H1 (cell line): ENCODE measurements around the gene VN1R4. TPM values are rescaled to one million over a fixed set of nuclear protein-coding genes. Genes with fewer than 3 reads are reported as not detected.

ENCODE experiments used
- BACH1 ChIP-seq: IDR thresholded peaks from 2 replicates; pipeline ENCODE4 v1.6.1; 2012; ENCODE audit warnings: low read length, improper control_type of control experiment
- HDAC6 ChIP-seq: IDR thresholded peaks from one replicate; pipeline ENCODE4 v1.7.1; 2012; ENCODE audit warnings: low read depth, mild to moderate bottlenecking, inconsistent platforms, low read length, moderate library complexity
- NANOG ChIP-seq: IDR thresholded peaks from 2 replicates; pipeline ENCODE4 v1.6.1; 2011; ENCODE audit warnings: low read length, low read depth, mild to moderate bottlenecking, inconsistent platforms; ENCODE audit not compliant: insufficient read depth, poor library complexity, severe bottlenecking
- SUZ12 ChIP-seq: fragments of 200-600 bp; sonication (generic); IDR thresholded peaks from 2 replicates; pipeline ENCODE4 v1.6.1; 2012; ENCODE audit warnings: mild to moderate bottlenecking, inconsistent platforms, low read length, moderate library complexity, mixed read lengths
- TCF12 ChIP-seq: IDR thresholded peaks from 2 replicates; pipeline ENCODE4 v1.6.1; 2011; ENCODE audit warnings: low read depth, mild to moderate bottlenecking, low read length
- polyA plus RNA-seq, 7 experiments: library from polyadenylated mRNA; depleted of rRNA in 3 of 7; stranded (reverse) in 5 of 7; unstranded in 2 of 7; fragments of >200 nt in 5 of 7; fragments of 200-250 nt in 2 of 7; gene quantifications; 1 replicate in 5 of 7; 2 replicates in 1 of 7; 4 replicates in 1 of 7; pipeline versions ENCODE4 v1.2.1 to v1.2.3, GENCODE V29; 2011 to 2013; ENCODE audit warnings: missing spikeins in 2 of 7, mixed read lengths in 2 of 7
- total RNA-seq: library from RNA; stranded (reverse); fragmentation: NEBNext Ultra II Directional; extraction: Animal tissue kit (Norgen Biotek cat#: 25700); gene quantifications from 2 replicates; pipeline ENCODE4 v1.2.1, GENCODE V29; 2021
- TF ChIP-seq, protein P1 (sequence below): fragments of 300-600 bp; sonication (generic); IDR thresholded peaks from 2 replicates; pipeline ENCODE4 v1.7.1; 2012; ENCODE audit warnings: low read length, moderate library complexity, mild to moderate bottlenecking, inconsistent platforms; ENCODE audit not compliant: insufficient replicate concordance
- TF ChIP-seq, protein P2 (sequence below): IDR thresholded peaks from 2 replicates; pipeline ENCODE4 v1.6.1; 2012; ENCODE audit warnings: inconsistent platforms

Gene VN1R4
- total and polyA plus RNA-seq, 2 of the 8 experiments (the other 6 are each of a cell fraction or from before 2014, with no cell fraction given), result not detected

DNA sequence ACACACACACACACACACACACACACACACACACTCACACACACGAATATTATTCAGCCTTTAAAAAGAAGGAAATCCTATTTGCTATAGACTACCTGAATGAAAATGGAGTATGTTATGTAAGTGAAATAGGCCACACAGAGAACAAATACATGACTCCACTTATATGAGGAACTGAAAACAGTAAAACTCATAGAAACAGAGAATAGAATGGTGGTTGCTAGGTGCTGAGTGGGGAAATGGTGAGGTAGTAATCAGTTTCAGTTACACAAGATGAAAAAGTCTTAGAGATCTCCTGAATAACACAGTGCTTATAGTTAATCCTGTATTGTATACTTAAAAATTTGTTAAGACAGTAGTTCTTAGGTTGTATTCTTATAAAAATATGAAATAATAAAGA, 21.0 kb downstream of the VN1R4 start (continued):
- TF ChIP-seq, protein P1, sequence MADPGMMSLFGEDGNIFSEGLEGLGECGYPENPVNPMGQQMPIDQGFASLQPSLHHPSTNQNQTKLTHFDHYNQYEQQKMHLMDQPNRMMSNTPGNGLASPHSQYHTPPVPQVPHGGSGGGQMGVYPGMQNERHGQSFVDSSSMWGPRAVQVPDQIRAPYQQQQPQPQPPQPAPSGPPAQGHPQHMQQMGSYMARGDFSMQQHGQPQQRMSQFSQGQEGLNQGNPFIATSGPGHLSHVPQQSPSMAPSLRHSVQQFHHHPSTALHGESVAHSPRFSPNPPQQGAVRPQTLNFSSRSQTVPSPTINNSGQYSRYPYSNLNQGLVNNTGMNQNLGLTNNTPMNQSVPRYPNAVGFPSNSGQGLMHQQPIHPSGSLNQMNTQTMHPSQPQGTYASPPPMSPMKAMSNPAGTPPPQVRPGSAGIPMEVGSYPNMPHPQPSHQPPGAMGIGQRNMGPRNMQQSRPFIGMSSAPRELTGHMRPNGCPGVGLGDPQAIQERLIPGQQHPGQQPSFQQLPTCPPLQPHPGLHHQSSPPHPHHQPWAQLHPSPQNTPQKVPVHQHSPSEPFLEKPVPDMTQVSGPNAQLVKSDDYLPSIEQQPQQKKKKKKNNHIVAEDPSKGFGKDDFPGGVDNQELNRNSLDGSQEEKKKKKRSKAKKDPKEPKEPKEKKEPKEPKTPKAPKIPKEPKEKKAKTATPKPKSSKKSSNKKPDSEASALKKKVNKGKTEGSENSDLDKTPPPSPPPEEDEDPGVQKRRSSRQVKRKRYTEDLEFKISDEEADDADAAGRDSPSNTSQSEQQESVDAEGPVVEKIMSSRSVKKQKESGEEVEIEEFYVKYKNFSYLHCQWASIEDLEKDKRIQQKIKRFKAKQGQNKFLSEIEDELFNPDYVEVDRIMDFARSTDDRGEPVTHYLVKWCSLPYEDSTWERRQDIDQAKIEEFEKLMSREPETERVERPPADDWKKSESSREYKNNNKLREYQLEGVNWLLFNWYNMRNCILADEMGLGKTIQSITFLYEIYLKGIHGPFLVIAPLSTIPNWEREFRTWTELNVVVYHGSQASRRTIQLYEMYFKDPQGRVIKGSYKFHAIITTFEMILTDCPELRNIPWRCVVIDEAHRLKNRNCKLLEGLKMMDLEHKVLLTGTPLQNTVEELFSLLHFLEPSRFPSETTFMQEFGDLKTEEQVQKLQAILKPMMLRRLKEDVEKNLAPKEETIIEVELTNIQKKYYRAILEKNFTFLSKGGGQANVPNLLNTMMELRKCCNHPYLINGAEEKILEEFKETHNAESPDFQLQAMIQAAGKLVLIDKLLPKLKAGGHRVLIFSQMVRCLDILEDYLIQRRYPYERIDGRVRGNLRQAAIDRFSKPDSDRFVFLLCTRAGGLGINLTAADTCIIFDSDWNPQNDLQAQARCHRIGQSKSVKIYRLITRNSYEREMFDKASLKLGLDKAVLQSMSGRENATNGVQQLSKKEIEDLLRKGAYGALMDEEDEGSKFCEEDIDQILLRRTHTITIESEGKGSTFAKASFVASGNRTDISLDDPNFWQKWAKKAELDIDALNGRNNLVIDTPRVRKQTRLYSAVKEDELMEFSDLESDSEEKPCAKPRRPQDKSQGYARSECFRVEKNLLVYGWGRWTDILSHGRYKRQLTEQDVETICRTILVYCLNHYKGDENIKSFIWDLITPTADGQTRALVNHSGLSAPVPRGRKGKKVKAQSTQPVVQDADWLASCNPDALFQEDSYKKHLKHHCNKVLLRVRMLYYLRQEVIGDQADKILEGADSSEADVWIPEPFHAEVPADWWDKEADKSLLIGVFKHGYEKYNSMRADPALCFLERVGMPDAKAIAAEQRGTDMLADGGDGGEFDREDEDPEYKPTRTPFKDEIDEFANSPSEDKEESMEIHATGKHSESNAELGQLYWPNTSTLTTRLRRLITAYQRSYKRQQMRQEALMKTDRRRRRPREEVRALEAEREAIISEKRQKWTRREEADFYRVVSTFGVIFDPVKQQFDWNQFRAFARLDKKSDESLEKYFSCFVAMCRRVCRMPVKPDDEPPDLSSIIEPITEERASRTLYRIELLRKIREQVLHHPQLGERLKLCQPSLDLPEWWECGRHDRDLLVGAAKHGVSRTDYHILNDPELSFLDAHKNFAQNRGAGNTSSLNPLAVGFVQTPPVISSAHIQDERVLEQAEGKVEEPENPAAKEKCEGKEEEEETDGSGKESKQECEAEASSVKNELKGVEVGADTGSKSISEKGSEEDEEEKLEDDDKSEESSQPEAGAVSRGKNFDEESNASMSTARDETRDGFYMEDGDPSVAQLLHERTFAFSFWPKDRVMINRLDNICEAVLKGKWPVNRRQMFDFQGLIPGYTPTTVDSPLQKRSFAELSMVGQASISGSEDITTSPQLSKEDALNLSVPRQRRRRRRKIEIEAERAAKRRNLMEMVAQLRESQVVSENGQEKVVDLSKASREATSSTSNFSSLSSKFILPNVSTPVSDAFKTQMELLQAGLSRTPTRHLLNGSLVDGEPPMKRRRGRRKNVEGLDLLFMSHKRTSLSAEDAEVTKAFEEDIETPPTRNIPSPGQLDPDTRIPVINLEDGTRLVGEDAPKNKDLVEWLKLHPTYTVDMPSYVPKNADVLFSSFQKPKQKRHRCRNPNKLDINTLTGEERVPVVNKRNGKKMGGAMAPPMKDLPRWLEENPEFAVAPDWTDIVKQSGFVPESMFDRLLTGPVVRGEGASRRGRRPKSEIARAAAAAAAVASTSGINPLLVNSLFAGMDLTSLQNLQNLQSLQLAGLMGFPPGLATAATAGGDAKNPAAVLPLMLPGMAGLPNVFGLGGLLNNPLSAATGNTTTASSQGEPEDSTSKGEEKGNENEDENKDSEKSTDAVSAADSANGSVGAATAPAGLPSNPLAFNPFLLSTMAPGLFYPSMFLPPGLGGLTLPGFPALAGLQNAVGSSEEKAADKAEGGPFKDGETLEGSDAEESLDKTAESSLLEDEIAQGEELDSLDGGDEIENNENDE, result no peak
- TF ChIP-seq SUZ12 (no peak), NANOG (no peak), BACH1 (no peak), TCF12 (no peak), HDAC6 (no peak)
- TF ChIP-seq, protein P2, sequence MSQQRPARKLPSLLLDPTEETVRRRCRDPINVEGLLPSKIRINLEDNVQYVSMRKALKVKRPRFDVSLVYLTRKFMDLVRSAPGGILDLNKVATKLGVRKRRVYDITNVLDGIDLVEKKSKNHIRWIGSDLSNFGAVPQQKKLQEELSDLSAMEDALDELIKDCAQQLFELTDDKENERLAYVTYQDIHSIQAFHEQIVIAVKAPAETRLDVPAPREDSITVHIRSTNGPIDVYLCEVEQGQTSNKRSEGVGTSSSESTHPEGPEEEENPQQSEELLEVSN, result no peak
